CD4-positive, alpha-beta T cell (primary cell): Measurements from ENCODE around the gene ZNF468. TPM values are rescaled to one million over a fixed set of nuclear protein-coding genes. Genes with fewer than 3 reads are reported as not detected.

Experiments used
- ATAC-seq: fragments of 200-7000 bp; cut with Tn5 transposase; one replicate; pipeline ENCODE4 v1.10.0; 2022; ENCODE audit warnings: mild to moderate bottlenecking; ENCODE audit not compliant: poor library complexity
- CTCF ChIA-PET: fragments of 350-600 bp; sonication (Branson Sonifier 250); formaldehyde crosslinking; loops from one replicate; lab custom pipeline; 2021; ENCODE audit warnings: antibody characterized with exemption, inconsistent platforms; lab: Charles Lee
- POLR2A ChIA-PET: fragments of 350-600 bp; sonication (Branson Sonifier 250); formaldehyde crosslinking; loops from one replicate; lab custom pipeline; 2021; ENCODE audit warnings: antibody characterized with exemption, inconsistent platforms; lab: Charles Lee
- DNase-seq, 14 experiments: peaks; one replicate each; pipeline ENCODE4 v3.0.0-alpha.2; 2013 to 2020; ENCODE audit warnings: mixed read lengths in 2 of 14
- H3K27ac ChIP-seq, 2 donors: one replicate each; pipeline versions ENCODE4 v1.5.1 to v1.7.0; 2013; ENCODE audit warnings: low read length in 2 of 2, low read depth in 1 of 2, mild to moderate bottlenecking in 1 of 2
- H3K27me3 ChIP-seq, 2 experiments: 1 replicate in 1 of 2; 2 replicates in 1 of 2; pipeline versions ENCODE4 v1.6.1 to v1.7.0; 2013; ENCODE audit warnings: low read length in 2 of 2, control low read depth in 1 of 2, mild to moderate bottlenecking in 1 of 2, moderate library complexity in 1 of 2; ENCODE audit not compliant: insufficient read depth in 2 of 2, control insufficient read depth in 1 of 2
- H3K36me3 ChIP-seq: one replicate; pipeline ENCODE4 v1.6.1; 2013; ENCODE audit warnings: low read length, control low read depth; ENCODE audit not compliant: insufficient read depth
- H3K4me1 ChIP-seq: one replicate; pipeline ENCODE4 v1.6.1; 2013; ENCODE audit warnings: low read length, control low read depth; ENCODE audit not compliant: insufficient read depth
- H3K4me3 ChIP-seq: one replicate; pipeline ENCODE4 v1.5.1; 2013; ENCODE audit warnings: mild to moderate bottlenecking, low read length, moderate library complexity
- H3K9me3 ChIP-seq, 2 experiments: 1 replicate in 1 of 2; 2 replicates in 1 of 2; pipeline versions ENCODE4 v1.6.1 to v1.7.0; 2013; ENCODE audit warnings: low read length in 2 of 2, mild to moderate bottlenecking in 2 of 2, control low read depth in 1 of 2, moderate library complexity in 1 of 2; ENCODE audit not compliant: control insufficient read depth in 1 of 2, insufficient read depth in 1 of 2
- H3K27ac Mint-ChIP-seq: one replicate; pipeline ENCODE4 v1.8.0; 2020; ENCODE audit warnings: mixed read lengths
- H3K27me3 Mint-ChIP-seq: one replicate; pipeline ENCODE4 v1.8.0; 2021; ENCODE audit warnings: mixed read lengths
- H3K36me3 Mint-ChIP-seq: one replicate; pipeline ENCODE4 v1.8.0; 2021; ENCODE audit warnings: low read depth, mixed read lengths
- H3K4me1 Mint-ChIP-seq: one replicate; pipeline ENCODE4 v1.8.0; 2021; ENCODE audit warnings: low read depth, mixed read lengths
- H3K4me3 Mint-ChIP-seq: one replicate; pipeline ENCODE4 v1.8.0; 2020; ENCODE audit warnings: mild to moderate bottlenecking, mixed read lengths
- H3K9me3 Mint-ChIP-seq: one replicate; pipeline ENCODE4 v1.8.0; 2020; ENCODE audit warnings: mixed read lengths
- intact Hi-C, 2 experiments: fragments of 100-400 bp; cut with DNase I in 1 of 2; cut with micrococcal nuclease in 1 of 2; formaldehyde crosslinking; loops; one replicate each; pipeline versions ENCODE4 v1.15.1 to v1.9.0; 2023 to 2025; cut with DNase I, micrococcal nuclease
- total RNA-seq, 174 experiments: library from RNA in 2 of 174; stranded (reverse) in 2 of 174; gene quantifications; one replicate each; pipeline ENCODE4 v1.2.3 and lab custom pipeline; 2021 to 2026
- TF ChIP-seq, protein P1 (sequence below): fragments of 200-600 bp; IDR thresholded peaks from one replicate; pipeline ENCODE4 v1.8.0; 2022; ENCODE audit warnings: antibody characterized with exemption, mild to moderate bottlenecking

ZNF468 gene
- total RNA-seq, 2 experiments from 2014 or later, result 8.4 to 11.6 TPM

DNA sequence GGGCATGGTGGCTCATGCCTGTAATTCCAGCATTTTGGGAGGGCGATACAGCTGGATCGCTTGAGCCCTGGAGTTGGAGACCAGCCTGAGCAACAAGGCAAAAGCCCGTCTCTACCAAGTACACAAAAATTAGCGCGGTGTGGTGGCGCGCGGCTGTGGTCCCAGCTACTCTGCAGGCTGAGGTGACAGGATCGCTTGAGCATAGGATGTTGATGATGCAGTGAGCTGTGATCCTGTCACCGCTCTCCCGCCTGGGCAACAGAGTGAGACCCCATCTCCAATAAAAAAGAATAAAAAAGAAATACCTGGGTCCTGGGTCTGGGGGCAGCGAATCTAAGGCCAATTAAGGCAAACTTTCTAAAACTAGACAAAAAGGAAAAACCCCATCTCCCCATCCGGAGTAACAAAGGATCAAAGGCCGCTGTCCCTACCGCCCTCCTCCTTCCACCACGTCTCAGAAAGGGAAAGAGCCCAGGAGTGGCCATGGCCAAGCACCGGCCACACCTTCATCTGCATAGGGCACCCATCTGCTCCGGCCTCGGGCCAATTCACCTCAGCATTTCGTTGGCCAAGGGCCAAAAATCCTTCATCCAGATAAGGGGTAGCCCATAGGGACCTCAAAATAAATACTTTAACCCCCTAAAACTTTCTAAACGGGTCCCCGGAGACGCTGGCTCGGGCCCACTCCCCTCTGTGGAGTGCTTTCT is 39.2 kb upstream of the ZNF468 start:
- Mint-ChIP-seq H3K9me3 (no peaks in the 10 kb centered on the region), H3K4me3 (peak overlapping the region; percentile 93), H3K36me3 (peaks cover 55% of the 10 kb centered on the region), H3K27ac (peak overlapping the region; percentile 87), H3K4me1 (peaks cover 36% of the 10 kb centered on the region), H3K27me3 (no peaks in the 10 kb centered on the region)
- Histone ChIP-seq H3K9me3 (peaks cover 0 to 39% of the 10 kb centered on the region in 2 experiments), H3K4me1 (peaks cover 16% of the 10 kb centered on the region), H3K4me3 (peak overlapping the region; percentile 73), H3K36me3 (peaks cover 2% of the 10 kb centered on the region), H3K27ac (peak overlapping the region; percentile 14 to 77), H3K27me3 (no peaks in the 10 kb centered on the region)
- TF ChIP-seq, protein P1, sequence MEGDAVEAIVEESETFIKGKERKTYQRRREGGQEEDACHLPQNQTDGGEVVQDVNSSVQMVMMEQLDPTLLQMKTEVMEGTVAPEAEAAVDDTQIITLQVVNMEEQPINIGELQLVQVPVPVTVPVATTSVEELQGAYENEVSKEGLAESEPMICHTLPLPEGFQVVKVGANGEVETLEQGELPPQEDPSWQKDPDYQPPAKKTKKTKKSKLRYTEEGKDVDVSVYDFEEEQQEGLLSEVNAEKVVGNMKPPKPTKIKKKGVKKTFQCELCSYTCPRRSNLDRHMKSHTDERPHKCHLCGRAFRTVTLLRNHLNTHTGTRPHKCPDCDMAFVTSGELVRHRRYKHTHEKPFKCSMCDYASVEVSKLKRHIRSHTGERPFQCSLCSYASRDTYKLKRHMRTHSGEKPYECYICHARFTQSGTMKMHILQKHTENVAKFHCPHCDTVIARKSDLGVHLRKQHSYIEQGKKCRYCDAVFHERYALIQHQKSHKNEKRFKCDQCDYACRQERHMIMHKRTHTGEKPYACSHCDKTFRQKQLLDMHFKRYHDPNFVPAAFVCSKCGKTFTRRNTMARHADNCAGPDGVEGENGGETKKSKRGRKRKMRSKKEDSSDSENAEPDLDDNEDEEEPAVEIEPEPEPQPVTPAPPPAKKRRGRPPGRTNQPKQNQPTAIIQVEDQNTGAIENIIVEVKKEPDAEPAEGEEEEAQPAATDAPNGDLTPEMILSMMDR, result no peak
- intact Hi-C loops, result loop anchor here (1.0 to 10.0 kb wide), 8 partner anchors 26 to 989 kb away; partner anchors contain the start of genes ZNF649 (in 1 of the 2), ZNF816 (in 1 of the 2) and ZNF888 (in 1 of the 2)
- POLR2A ChIA-PET, result interaction anchor here (0.6 to 1.8 kb wide), 2 partner anchors 66 to 434 kb away, joined by 3 to 7 read pairs; partner anchors contain the start of gene ZNF816
- ATAC-seq (no peak), DNase-seq (peak in 2 of 14 experiments; percentile 2 to 18)
- CTCF ChIA-PET, result no interaction called here

DNA sequence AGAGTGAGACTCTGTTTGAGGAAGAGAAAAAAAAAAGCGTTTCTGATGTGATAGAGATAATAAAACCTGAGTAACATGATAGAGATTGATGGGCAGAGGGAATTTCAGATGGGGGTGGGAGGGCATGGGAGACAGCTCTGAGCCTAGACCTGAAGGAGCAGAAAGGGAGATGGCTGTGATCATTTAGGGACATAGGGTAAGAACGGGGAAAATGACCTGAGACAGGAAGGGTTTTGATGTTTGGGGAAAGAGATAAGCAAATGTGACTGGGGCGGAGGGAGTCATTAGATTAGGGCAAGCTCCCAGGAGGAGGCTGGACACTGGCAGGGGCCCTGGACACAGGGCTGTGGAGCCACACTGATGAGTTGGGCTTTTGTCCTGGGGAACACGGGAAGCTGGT is 33.9 kb upstream of the ZNF468 start:
- Histone ChIP-seq H3K36me3 (peaks cover 30% of the 10 kb centered on the region), H3K9me3 (peaks cover under 1 to 29% of the 10 kb centered on the region in 2 experiments), H3K4me1 (peaks cover 1% of the 10 kb centered on the region), H3K27me3 (no peaks in the 10 kb centered on the region), H3K4me3 (no peak overlapping the region), H3K27ac (no peak overlapping the region)
- ChIA-PET CTCF (no interaction called here), POLR2A (no interaction called here)
- H3K27me3 Mint-ChIP-seq, result no peaks in the 10 kb centered on the region
- H3K27ac Mint-ChIP-seq, result no peak overlapping the region
- H3K9me3 Mint-ChIP-seq, result peaks cover 3% of the 10 kb centered on the region
- no peak for ATAC-seq
- intact Hi-C loops, result loop anchor here in 1 of 2 experiments (10.0 kb wide), 1 partner anchor 73 kb away; the partner anchor contains the start of gene ZNF816
- peaks cover 92% of the 10 kb centered on the region for H3K36me3 Mint-ChIP-seq
- TF ChIP-seq, protein P1, result no peak
- peaks cover 12% of the 10 kb centered on the region for H3K4me1 Mint-ChIP-seq
- DNase-seq, result no peak
- H3K4me3 Mint-ChIP-seq, result no peak overlapping the region

DNA sequence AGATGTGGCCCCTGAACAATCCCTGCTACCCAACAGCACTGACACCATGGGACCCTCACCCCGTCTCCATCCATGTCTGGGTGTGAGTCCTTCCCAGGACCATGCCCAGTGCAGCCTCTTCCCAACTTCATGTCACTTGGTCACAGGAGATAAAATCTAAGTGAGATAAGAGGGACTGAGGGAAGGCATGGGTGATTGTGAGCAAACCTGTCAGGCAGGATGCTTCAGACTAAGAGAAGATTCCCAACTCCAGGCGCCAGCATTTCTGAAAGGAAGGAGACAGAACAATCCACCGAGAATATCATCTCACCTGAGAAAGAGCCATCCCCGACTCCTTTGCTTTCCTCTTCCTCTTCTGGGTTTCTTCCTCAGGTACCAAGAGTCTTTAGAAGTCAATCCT is 32.5 kb upstream of the ZNF468 start:
- TF ChIP-seq, protein P1, result no peak
- Histone ChIP-seq H3K27ac (no peak overlapping the region), H3K4me1 (no peaks in the 10 kb centered on the region), H3K36me3 (peaks cover 34% of the 10 kb centered on the region), H3K9me3 (peaks cover 8 to 36% of the 10 kb centered on the region in 2 experiments), H3K27me3 (no peaks in the 10 kb centered on the region), H3K4me3 (no peak overlapping the region)
- DNase-seq (no peak), ATAC-seq (no peak)
- H3K36me3 Mint-ChIP-seq, result peaks cover 97% of the 10 kb centered on the region
- no peak overlapping the region for H3K4me3 Mint-ChIP-seq
- H3K9me3 Mint-ChIP-seq, result peaks cover 3% of the 10 kb centered on the region
- POLR2A ChIA-PET, result no interaction called here
- H3K27me3 Mint-ChIP-seq, result no peaks in the 10 kb centered on the region
- CTCF ChIA-PET, result no interaction called here
- intact Hi-C loops, result loop anchor here in 1 of 2 experiments (10.0 kb wide), 1 partner anchor 75 kb away; the partner anchor contains the start of gene ZNF816
- H3K4me1 Mint-ChIP-seq, result peaks cover 10% of the 10 kb centered on the region
- H3K27ac Mint-ChIP-seq, result no peak overlapping the region
